A375 (cell line): ENCODE measurements around the gene RAMP3. TPM values are rescaled to one million over a fixed set of nuclear protein-coding genes. Genes with fewer than 3 reads are reported as not detected.

Experiments
- total RNA-seq: library from RNA; depleted of rRNA; stranded (reverse); fragments of >200 nt; shearing (Covaris generic); gene quantifications from 2 replicates; pipeline ENCODE4 v1.2.3, GENCODE V29; 2014; rRNA removed

Gene RAMP3, protein sequence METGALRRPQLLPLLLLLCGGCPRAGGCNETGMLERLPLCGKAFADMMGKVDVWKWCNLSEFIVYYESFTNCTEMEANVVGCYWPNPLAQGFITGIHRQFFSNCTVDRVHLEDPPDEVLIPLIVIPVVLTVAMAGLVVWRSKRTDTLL
- total RNA-seq, result not detected in 2 replicates

DNA sequence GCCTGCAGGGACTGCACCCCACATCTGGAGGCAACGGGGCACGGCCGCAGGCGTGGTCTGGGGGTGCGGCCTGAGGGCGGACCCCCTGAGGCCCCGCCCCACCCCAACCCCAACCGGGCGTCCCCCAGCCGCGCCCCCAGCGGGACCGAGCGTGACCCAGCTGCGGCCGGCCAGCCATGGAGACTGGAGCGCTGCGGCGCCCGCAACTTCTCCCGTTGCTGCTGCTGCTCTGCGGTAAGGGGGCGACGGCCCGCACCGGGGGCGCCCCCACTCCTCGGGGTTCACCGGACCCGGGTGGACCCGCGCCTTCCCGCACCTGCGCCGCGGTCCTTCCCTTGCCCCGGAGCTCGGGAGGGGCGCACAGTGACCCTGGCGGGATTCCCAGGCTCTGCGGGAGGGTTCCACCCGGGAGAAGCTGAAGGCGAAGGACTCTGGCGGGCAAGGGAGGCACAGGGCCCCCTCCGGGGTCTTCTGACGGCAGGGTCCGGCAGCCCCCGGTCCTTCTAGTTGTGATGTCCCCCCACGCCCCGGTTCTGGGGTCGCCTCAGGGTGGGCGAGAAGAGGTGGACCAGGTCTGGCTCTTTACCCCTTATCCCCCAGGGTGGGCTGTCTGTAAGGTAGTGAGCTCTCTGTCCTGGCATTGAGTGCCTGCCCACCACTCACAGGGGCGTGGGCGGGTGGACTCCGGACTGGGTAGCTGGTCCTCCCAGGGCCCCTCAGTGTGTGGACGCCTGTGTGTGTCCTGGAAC is at the start of gene RAMP3:
RAMP3 (plus strand) TSS at position 139 of the 749 bp plus-strand sequence; CDS start at position 177, 38 bp downstream.

DNA sequence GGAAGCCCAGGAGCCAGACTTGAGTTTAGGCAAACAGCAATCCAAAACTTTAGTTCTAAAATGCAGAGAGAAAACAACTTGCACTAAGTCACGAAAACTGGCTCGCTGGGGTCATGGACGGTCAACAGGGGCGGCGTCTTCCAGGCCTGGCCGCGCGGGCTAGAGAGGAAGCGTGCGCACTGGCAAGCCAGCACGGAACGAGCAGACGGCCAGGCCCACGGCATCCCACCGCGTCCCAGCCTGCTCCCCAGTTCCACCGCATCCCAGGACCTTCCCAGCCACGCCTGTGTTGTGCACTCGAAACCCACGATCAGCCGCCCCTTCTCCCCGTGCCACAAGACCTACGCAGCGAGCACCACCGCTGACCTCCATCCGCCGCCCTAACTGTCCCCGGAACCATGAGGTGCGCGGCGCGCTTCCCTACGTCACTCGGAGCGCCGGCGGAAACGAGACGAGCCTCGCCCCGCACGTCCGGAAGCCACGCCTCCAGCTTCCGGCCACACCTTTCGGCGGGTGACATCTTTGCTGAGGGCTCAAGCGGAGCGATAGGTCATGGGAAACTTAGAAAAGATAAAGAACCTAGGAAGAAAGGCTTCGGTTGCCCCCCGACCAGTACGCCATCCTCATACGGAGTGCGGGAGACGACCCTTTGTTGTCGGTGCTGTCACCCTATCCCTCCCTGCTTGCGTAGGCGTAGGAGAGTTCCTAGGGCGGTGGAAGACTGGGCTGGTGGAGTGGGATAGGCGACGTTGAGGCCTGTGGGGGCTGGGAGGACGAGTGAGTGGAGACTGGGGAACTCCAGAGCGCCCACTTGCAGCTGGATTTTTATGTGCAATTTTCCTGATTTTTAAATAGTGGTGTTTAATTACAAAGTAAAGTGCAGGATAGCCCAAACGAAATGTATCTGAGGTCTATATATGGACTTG is 46.0 kb upstream of the RAMP3 start, which contains the start of gene TBRG4:
TBRG4 (minus strand) TSS at position 400 of the 926 bp plus-strand sequence. CDS start 2,460 bp downstream, outside the sequence.

Other genes with a start within 250 kb of the RAMP3 start
- 0.08 and 0.13 TPM in 2 replicates for gene MYO1G, start 178.8 kb upstream of the RAMP3 start, total RNA-seq
- gene CCM2, start 157.6 kb upstream of the RAMP3 start, total RNA-seq, result 22.9 and 29.8 TPM in 2 replicates
- gene NACAD, start 68.8 kb upstream of the RAMP3 start, total RNA-seq, result 0.41 and 0.45 TPM in 2 replicates
- gene TBRG4, start 46.1 kb upstream of the RAMP3 start, total RNA-seq, result 116 and 139 TPM in 2 replicates